Left lobe of liver (tissue), 1 donor: Measurements from ENCODE around the gene SLC37A2. TPM values are rescaled to one million over a fixed set of nuclear protein-coding genes. Genes with fewer than 3 reads are reported as not detected.

Source experiments
- total RNA-seq: library from RNA; stranded (reverse); gene quantifications from one replicate; pipeline ENCODE4 v1.2.1, GENCODE V29; 2021
- donor health status: DM: no; HTN: yes; CAD: no.

Gene SLC37A2
- total RNA-seq, 1 donor from 2014 or later, result 3.1 TPM

Other genes with a start within 250 kb of the SLC37A2 start
- 1.5 TPM for gene ROBO3, start 197.9 kb upstream of the SLC37A2 start, total RNA-seq
- gene ROBO4, start 165.4 kb upstream of the SLC37A2 start, total RNA-seq, result 6.3 TPM
- gene HEPN1, start 144.1 kb upstream of the SLC37A2 start, total RNA-seq, result not detected
- 27.2 TPM for gene HEPACAM, start 127.3 kb upstream of the SLC37A2 start, total RNA-seq
- gene CCDC15, start 109.1 kb upstream of the SLC37A2 start, total RNA-seq, result 0.48 TPM
- gene TMEM218, start 48.3 kb downstream of the SLC37A2 start, total RNA-seq, result 9.3 TPM
- gene PKNOX2, start 101.4 kb downstream of the SLC37A2 start, total RNA-seq, result 0.63 TPM